ENCODE results near the gene POU2F1.

DNA sequence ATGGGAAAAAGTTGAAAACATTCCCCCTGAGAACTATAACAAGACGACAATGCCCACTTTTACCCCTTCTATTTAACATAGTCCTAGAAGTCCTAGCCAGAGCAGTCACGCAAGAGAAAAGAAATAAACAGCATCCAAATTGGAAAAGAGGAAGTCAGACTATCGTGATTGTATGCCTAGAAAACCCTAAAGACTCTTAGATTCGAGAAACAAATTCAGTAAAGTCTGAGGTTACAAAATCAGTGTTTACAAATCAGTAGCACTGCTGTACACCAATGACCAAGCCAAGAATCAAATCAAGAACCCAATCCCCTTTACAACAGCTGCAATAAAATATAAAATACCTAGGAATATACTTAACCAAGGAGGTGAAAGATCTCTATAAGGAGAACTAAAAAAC lies 72.4 kb downstream of the POU2F1 start:
- TF ChIP-seq, protein P1, sequence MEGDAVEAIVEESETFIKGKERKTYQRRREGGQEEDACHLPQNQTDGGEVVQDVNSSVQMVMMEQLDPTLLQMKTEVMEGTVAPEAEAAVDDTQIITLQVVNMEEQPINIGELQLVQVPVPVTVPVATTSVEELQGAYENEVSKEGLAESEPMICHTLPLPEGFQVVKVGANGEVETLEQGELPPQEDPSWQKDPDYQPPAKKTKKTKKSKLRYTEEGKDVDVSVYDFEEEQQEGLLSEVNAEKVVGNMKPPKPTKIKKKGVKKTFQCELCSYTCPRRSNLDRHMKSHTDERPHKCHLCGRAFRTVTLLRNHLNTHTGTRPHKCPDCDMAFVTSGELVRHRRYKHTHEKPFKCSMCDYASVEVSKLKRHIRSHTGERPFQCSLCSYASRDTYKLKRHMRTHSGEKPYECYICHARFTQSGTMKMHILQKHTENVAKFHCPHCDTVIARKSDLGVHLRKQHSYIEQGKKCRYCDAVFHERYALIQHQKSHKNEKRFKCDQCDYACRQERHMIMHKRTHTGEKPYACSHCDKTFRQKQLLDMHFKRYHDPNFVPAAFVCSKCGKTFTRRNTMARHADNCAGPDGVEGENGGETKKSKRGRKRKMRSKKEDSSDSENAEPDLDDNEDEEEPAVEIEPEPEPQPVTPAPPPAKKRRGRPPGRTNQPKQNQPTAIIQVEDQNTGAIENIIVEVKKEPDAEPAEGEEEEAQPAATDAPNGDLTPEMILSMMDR (IDR thresholded peaks at IDR 0.05), result no peak
- no peak for TF ChIP-seq POLR2A (IDR thresholded peaks at IDR 0.05)

Measured in Peyer's patch (tissue), 4 donors.